ENCODE results near the gene ZDHHC11.

ZDHHC11 gene

GRCh38 chr5:852018-852417 is 1.2 kb upstream of the ZDHHC11 start:
- no peak overlapping the region for H3K27ac ChIP-seq (replicated peaks)
- no peaks in the 10 kb centered on the region for H3K27me3 ChIP-seq (ENCODE audit: insufficient read depth, poor library complexity, severe bottlenecking)
- TF ChIP-seq SPI1 (IDR thresholded peaks at IDR 0.05; ENCODE audit: borderline replicate concordance, low read depth) = no peak
- TF ChIP-seq GABPA (IDR thresholded peaks at IDR 0.05; ENCODE audit: low read depth) = no peak
- TF ChIP-seq, protein P1, sequence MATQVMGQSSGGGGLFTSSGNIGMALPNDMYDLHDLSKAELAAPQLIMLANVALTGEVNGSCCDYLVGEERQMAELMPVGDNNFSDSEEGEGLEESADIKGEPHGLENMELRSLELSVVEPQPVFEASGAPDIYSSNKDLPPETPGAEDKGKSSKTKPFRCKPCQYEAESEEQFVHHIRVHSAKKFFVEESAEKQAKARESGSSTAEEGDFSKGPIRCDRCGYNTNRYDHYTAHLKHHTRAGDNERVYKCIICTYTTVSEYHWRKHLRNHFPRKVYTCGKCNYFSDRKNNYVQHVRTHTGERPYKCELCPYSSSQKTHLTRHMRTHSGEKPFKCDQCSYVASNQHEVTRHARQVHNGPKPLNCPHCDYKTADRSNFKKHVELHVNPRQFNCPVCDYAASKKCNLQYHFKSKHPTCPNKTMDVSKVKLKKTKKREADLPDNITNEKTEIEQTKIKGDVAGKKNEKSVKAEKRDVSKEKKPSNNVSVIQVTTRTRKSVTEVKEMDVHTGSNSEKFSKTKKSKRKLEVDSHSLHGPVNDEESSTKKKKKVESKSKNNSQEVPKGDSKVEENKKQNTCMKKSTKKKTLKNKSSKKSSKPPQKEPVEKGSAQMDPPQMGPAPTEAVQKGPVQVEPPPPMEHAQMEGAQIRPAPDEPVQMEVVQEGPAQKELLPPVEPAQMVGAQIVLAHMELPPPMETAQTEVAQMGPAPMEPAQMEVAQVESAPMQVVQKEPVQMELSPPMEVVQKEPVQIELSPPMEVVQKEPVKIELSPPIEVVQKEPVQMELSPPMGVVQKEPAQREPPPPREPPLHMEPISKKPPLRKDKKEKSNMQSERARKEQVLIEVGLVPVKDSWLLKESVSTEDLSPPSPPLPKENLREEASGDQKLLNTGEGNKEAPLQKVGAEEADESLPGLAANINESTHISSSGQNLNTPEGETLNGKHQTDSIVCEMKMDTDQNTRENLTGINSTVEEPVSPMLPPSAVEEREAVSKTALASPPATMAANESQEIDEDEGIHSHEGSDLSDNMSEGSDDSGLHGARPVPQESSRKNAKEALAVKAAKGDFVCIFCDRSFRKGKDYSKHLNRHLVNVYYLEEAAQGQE (IDR thresholded peaks at IDR 0.05; ENCODE audit: insufficient replicate concordance, low read depth) = no peak
- TF ChIP-seq POLR2AphosphoS5 (IDR thresholded peaks at IDR 0.05; ENCODE audit: low read depth) = no peak
- no peak for TF ChIP-seq CTCF (IDR thresholded peaks at IDR 0.05; ENCODE audit: insufficient read depth, low read length)
- DNase-seq (ENCODE audit: low read depth in 1 of 2, low spot score in 1 of 2) = no peak
- H3K4me3 ChIP-seq (replicated peaks; ENCODE audit: insufficient read depth, low read length) = no peak overlapping the region

DNA sequence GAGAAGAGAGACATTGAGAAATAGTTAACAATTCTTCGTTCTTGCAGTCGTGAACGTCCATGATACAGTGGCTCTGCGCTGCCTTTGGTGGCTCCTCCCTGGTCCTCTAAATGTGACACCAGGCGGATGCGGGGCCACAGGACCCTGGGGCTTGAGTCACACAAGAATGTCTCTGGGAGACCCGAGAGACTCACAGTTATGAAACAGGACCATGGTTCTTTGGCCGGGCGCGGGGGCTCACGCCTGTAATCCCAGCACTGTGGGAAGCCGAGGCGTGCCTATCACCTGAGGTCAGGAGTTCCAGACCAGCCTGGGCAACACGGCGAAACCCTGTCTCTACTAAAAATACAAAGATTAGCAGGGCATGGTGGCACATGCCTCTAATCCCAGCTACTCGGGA is 767 bp upstream of the ZDHHC11 start:
- DNase-seq (ENCODE audit: low read depth in 1 of 2, low spot score in 1 of 2) = no peak
- Histone ChIP-seq H3K4me3 (replicated peaks; ENCODE audit: insufficient read depth, low read length) (no peak overlapping the region), H3K27me3 (ENCODE audit: insufficient read depth, poor library complexity, severe bottlenecking) (no peaks in the 10 kb centered on the region), H3K27ac (replicated peaks) (no peak overlapping the region)
- TF ChIP-seq, protein P1 (IDR thresholded peaks at IDR 0.05; ENCODE audit: insufficient replicate concordance, low read depth) = no peak
- TF ChIP-seq CTCF (IDR thresholded peaks at IDR 0.05; ENCODE audit: insufficient read depth, low read length) = no peak
- no peak for TF ChIP-seq POLR2AphosphoS5 (IDR thresholded peaks at IDR 0.05; ENCODE audit: low read depth)
- no peak for TF ChIP-seq SPI1 (IDR thresholded peaks at IDR 0.05; ENCODE audit: borderline replicate concordance, low read depth)
- no peak for TF ChIP-seq GABPA (IDR thresholded peaks at IDR 0.05; ENCODE audit: low read depth)

GRCh38 chr5:851076-851475 is 290 bp upstream of the ZDHHC11 start:
- no peak overlapping the region for H3K27ac ChIP-seq (replicated peaks)
- no peaks in the 10 kb centered on the region for H3K27me3 ChIP-seq (ENCODE audit: insufficient read depth, poor library complexity, severe bottlenecking)
- TF ChIP-seq POLR2AphosphoS5 (IDR thresholded peaks at IDR 0.05; ENCODE audit: low read depth) (no peak), CTCF (IDR thresholded peaks at IDR 0.05; ENCODE audit: insufficient read depth, low read length) (no peak), SPI1 (IDR thresholded peaks at IDR 0.05; ENCODE audit: borderline replicate concordance, low read depth) (no peak), GABPA (IDR thresholded peaks at IDR 0.05; ENCODE audit: low read depth) (no peak)
- TF ChIP-seq, protein P1 (IDR thresholded peaks at IDR 0.05; ENCODE audit: insufficient replicate concordance, low read depth) = no peak
- no peak for DNase-seq (ENCODE audit: low read depth in 1 of 2, low spot score in 1 of 2)
- H3K4me3 ChIP-seq (replicated peaks; ENCODE audit: insufficient read depth, low read length) = no peak overlapping the region
